Measurements from ENCODE around the gene P2RX6.
A peak's percentile ranks its signal among the peaks of the same experiment; 100 is the strongest.

Gene P2RX6

GRCh38 chr22:21025763-21026755, 11.1 kb downstream of the P2RX6 start:
- Histone ChIP-seq H3K9me2 (replicated peaks; ENCODE audit: low read depth, low read length) (no peaks in the 10 kb centered on the region), H3K4me2 (ENCODE audit: low read depth, low read length, poor library complexity, severe bottlenecking) (peak overlapping the region; percentile 58), H4K20me1 (ENCODE audit: insufficient read depth, low read length, poor library complexity, severe bottlenecking) (no peaks in the 10 kb centered on the region), H3K27me3 (ENCODE audit: insufficient read depth, low read length, poor library complexity, severe bottlenecking) (no peaks in the 10 kb centered on the region), H3K9ac (ENCODE audit: low read depth, low read length, poor library complexity, severe bottlenecking) (peak overlapping the region; percentile 74), H3K79me2 (ENCODE audit: insufficient read depth, low read length) (no peaks in the 10 kb centered on the region), H3K4me3 (ENCODE audit: low read length, poor library complexity, severe bottlenecking) (peak overlapping the region; percentile 42), H3K9me3 (ENCODE audit: insufficient read depth, low read depth, low read length) (no peaks in the 10 kb centered on the region), H3K36me3 (ENCODE audit: insufficient read depth, low read length) (no peaks in the 10 kb centered on the region), H2AFZ (ENCODE audit: low read length) (peak overlapping the region; percentile 83; the same call in 1 of the 2 replicates), H3K4me1 (ENCODE audit: insufficient read depth, low read length, poor library complexity, severe bottlenecking) (peaks cover 10% of the 10 kb centered on the region), H3F3A (ENCODE audit: low read depth) (no peaks in the 10 kb centered on the region)
- no peak for TF ChIP-seq CTCF (conservative IDR thresholded peaks at IDR 0.05; ENCODE audit: low read length)
- TF ChIP-seq EZH2phosphoT487 (IDR thresholded peaks at IDR 0.05; ENCODE audit: borderline replicate concordance) = no peak

- Histone ChIP-seq H3K79me2 (ENCODE audit: insufficient read depth, low read length) (no peaks in the 10 kb centered on the region), H3K9me3 (ENCODE audit: insufficient read depth, low read depth, low read length) (no peaks in the 10 kb centered on the region), H2AFZ (ENCODE audit: low read length) (no peak overlapping the region), H3K36me3 (ENCODE audit: insufficient read depth, low read length) (no peaks in the 10 kb centered on the region), H3K9ac (ENCODE audit: low read depth, low read length, poor library complexity, severe bottlenecking) (no peak overlapping the region), H3K9me2 (replicated peaks; ENCODE audit: low read depth, low read length) (no peaks in the 10 kb centered on the region), H3K27me3 (ENCODE audit: insufficient read depth, low read length, poor library complexity, severe bottlenecking) (no peaks in the 10 kb centered on the region), H3K4me3 (ENCODE audit: low read length, poor library complexity, severe bottlenecking) (no peak overlapping the region), H3F3A (ENCODE audit: low read depth) (no peaks in the 10 kb centered on the region), H3K4me1 (ENCODE audit: insufficient read depth, low read length, poor library complexity, severe bottlenecking) (peaks cover 10% of the 10 kb centered on the region), H3K4me2 (ENCODE audit: low read depth, low read length, poor library complexity, severe bottlenecking) (no peak overlapping the region), H4K20me1 (ENCODE audit: insufficient read depth, low read length, poor library complexity, severe bottlenecking) (no peaks in the 10 kb centered on the region)
- TF ChIP-seq CTCF (conservative IDR thresholded peaks at IDR 0.05; ENCODE audit: low read length) (no peak), EZH2phosphoT487 (IDR thresholded peaks at IDR 0.05; ENCODE audit: borderline replicate concordance) (no peak)
Measured at GRCh38 chr22:21026783-21027692, 12.1 kb downstream of the P2RX6 start.

GRCh38 chr22:21028277-21029251, 13.6 kb downstream of the P2RX6 start:
- H3K4me1 ChIP-seq (ENCODE audit: insufficient read depth, low read length, poor library complexity, severe bottlenecking) = peaks cover 10% of the 10 kb centered on the region
- no peaks in the 10 kb centered on the region for H3K36me3 ChIP-seq (ENCODE audit: insufficient read depth, low read length)
- no peak overlapping the region for H3K4me3 ChIP-seq (ENCODE audit: low read length, poor library complexity, severe bottlenecking)
- TF ChIP-seq EZH2phosphoT487 (IDR thresholded peaks at IDR 0.05; ENCODE audit: borderline replicate concordance) = no peak
- no peak for TF ChIP-seq CTCF (conservative IDR thresholded peaks at IDR 0.05; ENCODE audit: low read length)
- H3K79me2 ChIP-seq (ENCODE audit: insufficient read depth, low read length) = no peaks in the 10 kb centered on the region
- H4K20me1 ChIP-seq (ENCODE audit: insufficient read depth, low read length, poor library complexity, severe bottlenecking) = no peaks in the 10 kb centered on the region
- no peak overlapping the region for H3K9ac ChIP-seq (ENCODE audit: low read depth, low read length, poor library complexity, severe bottlenecking)
- H3K9me3 ChIP-seq (ENCODE audit: insufficient read depth, low read depth, low read length) = no peaks in the 10 kb centered on the region
- no peaks in the 10 kb centered on the region for H3F3A ChIP-seq (ENCODE audit: low read depth)
- H3K9me2 ChIP-seq (replicated peaks; ENCODE audit: low read depth, low read length) = no peaks in the 10 kb centered on the region
- H2AFZ ChIP-seq (ENCODE audit: low read length) = no peak overlapping the region
- H3K27me3 ChIP-seq (ENCODE audit: insufficient read depth, low read length, poor library complexity, severe bottlenecking) = no peaks in the 10 kb centered on the region
- no peak overlapping the region for H3K4me2 ChIP-seq (ENCODE audit: low read depth, low read length, poor library complexity, severe bottlenecking)

Data from Loucy (cell line).